Endothelial cell of umbilical vein (primary cell): ENCODE measurements around the gene GLCE. TPM values are rescaled to one million over a fixed set of nuclear protein-coding genes. Genes with fewer than 3 reads are reported as not detected.

Experiments used
- BruUV-seq: library from RNA; stranded (reverse); fragments of 400-500 nt; replicated peaks from 2 replicates; lab custom pipeline; 2021; lab: Mats Ljungman, UMichigan
- CTCF ChIA-PET: fragments of 300-600, 350-600 bp; sonication (Branson Sonifier 250); formaldehyde crosslinking; loops from one replicate; lab custom pipeline; 2021; ENCODE audit warnings: antibody characterized with exemption, inconsistent platforms; lab: Charles Lee
- POLR2A ChIA-PET: fragments of 300-600, 350-600 bp; sonication (Branson Sonifier 250); formaldehyde crosslinking; loops from one replicate; lab custom pipeline; 2021; ENCODE audit warnings: antibody characterized with exemption, inconsistent platforms; lab: Charles Lee
- DNase-seq: peaks from one replicate; pipeline ENCODE4 v3.0.0-alpha.2; 2011; ENCODE audit warnings: low read depth, low spot score
- FAIRE-seq: peaks from 2 replicates; lab custom pipeline; 2011; peaks lifted over from hg19 to GRCh38; lab: Jason Lieb, UNC
- H2AFZ ChIP-seq: 2 replicates; pipeline ENCODE4 v1.6.0; 2012; ENCODE audit warnings: low read depth, low read length, control low read depth, inconsistent platforms
- H3K27ac ChIP-seq: 2 replicates; pipeline ENCODE4 v1.5.1; 2011; ENCODE audit warnings: low read depth, mild to moderate bottlenecking, control low read depth, low read length, moderate library complexity; ENCODE audit not compliant: insufficient read depth
- H3K27me3 ChIP-seq, 2 experiments: 2 replicates each; pipeline versions ENCODE4 v1.6.0 to v1.6.1; 2011; ENCODE audit warnings: low read length in 2 of 2, mixed read lengths in 1 of 2; ENCODE audit not compliant: control insufficient read depth in 2 of 2, insufficient read depth in 2 of 2
- H3K36me3 ChIP-seq, 2 experiments: 2 replicates in 1 of 2; 3 replicates in 1 of 2; pipeline ENCODE4 v1.5.1; 2011; ENCODE audit warnings: low read length in 2 of 2, mild to moderate bottlenecking in 1 of 2, moderate library complexity in 1 of 2; ENCODE audit not compliant: control insufficient read depth in 2 of 2, insufficient read depth in 2 of 2; ENCODE audit errors: extremely low read depth in 1 of 2
- H3K4me1 ChIP-seq: 3 replicates; pipeline ENCODE4 v1.5.1; 2011; ENCODE audit warnings: mild to moderate bottlenecking, low read length; ENCODE audit not compliant: control insufficient read depth, insufficient read depth; ENCODE audit errors: extremely low read depth
- H3K4me2 ChIP-seq: 2 replicates; pipeline ENCODE4 v1.6.1; 2011; ENCODE audit warnings: low read length, control low read depth, mixed read lengths; ENCODE audit not compliant: insufficient read depth
- H3K4me3 ChIP-seq, 3 experiments: fragments of 200-600 bp in 1 of 3; sonication (generic), shearing (Covaris generic) in 1 of 3; replicated peaks in 1 of 3; 2 replicates each; pipeline ENCODE4 v1.5.1; 2011 to 2016; ENCODE audit warnings: control low read depth in 3 of 3, low read length in 3 of 3, mild to moderate bottlenecking in 2 of 3, inconsistent platforms in 1 of 3, low read depth in 1 of 3, moderate library complexity in 1 of 3; ENCODE audit not compliant: insufficient read depth in 1 of 3
- H3K79me2 ChIP-seq: 2 replicates; pipeline ENCODE4 v1.6.0; 2012; ENCODE audit warnings: low read length, inconsistent platforms; ENCODE audit not compliant: control insufficient read depth, insufficient read depth
- H3K9ac ChIP-seq: replicated peaks from 2 replicates; pipeline ENCODE3; 2011; ENCODE audit warnings: low read length, control low read depth; ENCODE audit not compliant: insufficient read depth; ENCODE audit errors: extremely low read depth
- H3K9me1 ChIP-seq: replicated peaks from 3 replicates; pipeline ENCODE4 v1.6.0; 2011; ENCODE audit warnings: mild to moderate bottlenecking, low read length; ENCODE audit not compliant: control insufficient read depth, insufficient read depth; ENCODE audit errors: extremely low read depth
- H3K9me3 ChIP-seq: replicated peaks from 2 replicates; pipeline ENCODE4 v1.5.1; 2012; ENCODE audit warnings: low read length, inconsistent platforms; ENCODE audit not compliant: control insufficient read depth, insufficient read depth
- H4K20me1 ChIP-seq: replicated peaks from 2 replicates; pipeline ENCODE3; 2011; ENCODE audit warnings: mild to moderate bottlenecking, low read length; ENCODE audit not compliant: control insufficient read depth, insufficient read depth; ENCODE audit errors: extremely low read depth
- EZH2 ChIP-seq: IDR thresholded peaks from 2 replicates; pipeline ENCODE4 v1.6.1; 2012; ENCODE audit warnings: borderline replicate concordance, low read depth, mild to moderate bottlenecking, moderate library complexity, low read length, inconsistent platforms; ENCODE audit not compliant: severe bottlenecking
- GATA2 ChIP-seq: IDR thresholded peaks from 2 replicates; pipeline ENCODE4 v1.7.0; 2011; ENCODE audit warnings: low read depth, mild to moderate bottlenecking, moderate library complexity, mixed read lengths, low read length; ENCODE audit not compliant: insufficient read length, insufficient read depth
- JUN ChIP-seq: IDR thresholded peaks from 2 replicates; pipeline ENCODE4 v1.6.1; 2011; ENCODE audit warnings: borderline replicate concordance, low read depth; ENCODE audit not compliant: insufficient read length, insufficient read depth
- MAX ChIP-seq: IDR thresholded peaks from 2 replicates; pipeline ENCODE4 v1.6.1; 2011; ENCODE audit not compliant: insufficient read depth, insufficient read length
- MYC ChIP-seq: IDR thresholded peaks from one replicate; pipeline ENCODE4 v1.6.1; 2011; ENCODE audit warnings: mild to moderate bottlenecking, low read depth, low read length
- POLR2A ChIP-seq: IDR thresholded peaks from 2 replicates; pipeline ENCODE4 v1.6.1; 2012; ENCODE audit warnings: low read depth, mild to moderate bottlenecking, control low read depth, low read length
- POLR2AphosphoS5 ChIP-seq: IDR thresholded peaks from 2 replicates; pipeline ENCODE4 v1.6.1; 2012; ENCODE audit warnings: low read depth, mild to moderate bottlenecking, control low read depth, low read length, moderate library complexity; ENCODE audit not compliant: insufficient read depth
- dilution Hi-C: fragments of 300-500 bp; cut with MboI; formaldehyde crosslinking; loops from one replicate; pipeline ENCODE4 v1.15.0; 2019; ENCODE audit warnings: low sequenced_read_pairs; ENCODE audit not compliant: extremely low pct_ligation_motif_present
- intact Hi-C: fragments of 100-400 bp; cut with micrococcal nuclease; formaldehyde crosslinking; loops from one replicate; pipeline ENCODE4 v1.10.0; 2022
- polyA plus RNA-seq, 4 experiments: library from polyadenylated mRNA; depleted of rRNA in 3 of 4; stranded (reverse) in 3 of 4; unstranded in 1 of 4; fragments of >200 nt; gene quantifications; 2 replicates each; pipeline versions ENCODE4 v1.2.1 to v1.2.3, GENCODE V29; 2011 to 2012; ENCODE audit warnings: missing spikeins in 1 of 4
- total RNA-seq: library from RNA; stranded (reverse); gene quantifications from 2 replicates; pipeline ENCODE4 v1.2.3, GENCODE V29; 2021
- TF ChIP-seq, protein P1 (sequence below), 2 donors: IDR thresholded peaks; 1 replicate in 1 of 2; 2 replicates in 1 of 2; pipeline ENCODE4 v1.5.1; 2011; ENCODE audit warnings: low read length in 2 of 2, mild to moderate bottlenecking in 2 of 2, moderate library complexity in 2 of 2, control low read depth in 1 of 2, inconsistent platforms in 1 of 2, low read depth in 1 of 2; ENCODE audit not compliant: insufficient read depth in 1 of 2; ENCODE audit errors: extremely low read depth in 1 of 2

Gene GLCE
- total and polyA plus RNA-seq, 2 donors (not counting 3 experiments of a cell fraction or from before 2014, with no cell fraction given): 48.1 to 86.6 TPM

- CTCF ChIA-PET: interaction anchor here (3.9 kb wide), 1 partner anchor 18 kb away, joined by 29 read pairs; no protein-coding TSS in a partner anchor
Observed at GRCh38 chr15:69244798-69245197, 84.4 kb downstream of the GLCE start.

More at GRCh38 chr15:69244798-69245197, 84.4 kb downstream of the GLCE start:
- POLR2A ChIA-PET: no interaction called here
- H3K27me3 ChIP-seq: no peaks in the 10 kb centered on the region
- H3K79me2 ChIP-seq: no peaks in the 10 kb centered on the region
- no peaks in the 10 kb centered on the region for H3K9me3 ChIP-seq
- H3K27ac ChIP-seq: no peak overlapping the region
- TF ChIP-seq POLR2AphosphoS5 (no peak), EZH2 (no peak), GATA2 (no peak), POLR2A (no peak), MAX (no peak), JUN (no peak), MYC (no peak)
- TF ChIP-seq, protein P1, sequence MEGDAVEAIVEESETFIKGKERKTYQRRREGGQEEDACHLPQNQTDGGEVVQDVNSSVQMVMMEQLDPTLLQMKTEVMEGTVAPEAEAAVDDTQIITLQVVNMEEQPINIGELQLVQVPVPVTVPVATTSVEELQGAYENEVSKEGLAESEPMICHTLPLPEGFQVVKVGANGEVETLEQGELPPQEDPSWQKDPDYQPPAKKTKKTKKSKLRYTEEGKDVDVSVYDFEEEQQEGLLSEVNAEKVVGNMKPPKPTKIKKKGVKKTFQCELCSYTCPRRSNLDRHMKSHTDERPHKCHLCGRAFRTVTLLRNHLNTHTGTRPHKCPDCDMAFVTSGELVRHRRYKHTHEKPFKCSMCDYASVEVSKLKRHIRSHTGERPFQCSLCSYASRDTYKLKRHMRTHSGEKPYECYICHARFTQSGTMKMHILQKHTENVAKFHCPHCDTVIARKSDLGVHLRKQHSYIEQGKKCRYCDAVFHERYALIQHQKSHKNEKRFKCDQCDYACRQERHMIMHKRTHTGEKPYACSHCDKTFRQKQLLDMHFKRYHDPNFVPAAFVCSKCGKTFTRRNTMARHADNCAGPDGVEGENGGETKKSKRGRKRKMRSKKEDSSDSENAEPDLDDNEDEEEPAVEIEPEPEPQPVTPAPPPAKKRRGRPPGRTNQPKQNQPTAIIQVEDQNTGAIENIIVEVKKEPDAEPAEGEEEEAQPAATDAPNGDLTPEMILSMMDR (IDR thresholded peaks at IDR 0.05; ENCODE audit: extremely low read depth in 1 of 2, insufficient read depth in 1 of 2, low read depth in 1 of 2, low read length in 2 of 2): no peak
- no peak overlapping the region for H3K4me3 ChIP-seq
- no peak overlapping the region for H2AFZ ChIP-seq
- FAIRE-seq (no peak), DNase-seq (no peak)
- no peak overlapping the region for H3K9ac ChIP-seq
- no peak overlapping the region for H3K4me2 ChIP-seq
- H3K4me1 ChIP-seq: no peaks in the 10 kb centered on the region
- dilution Hi-C loops: no loop called here
- intact Hi-C loops: no loop called here
- H3K36me3 ChIP-seq: no peaks in the 10 kb centered on the region
- BruUV-seq: no TSS peak
- H4K20me1 ChIP-seq: no peaks in the 10 kb centered on the region
- H3K9me1 ChIP-seq: no peaks in the 10 kb centered on the region
